ENCODE data around the gene ELL.
A peak's percentile ranks its signal among the peaks of the same experiment; 100 is the strongest.

Gene ELL

DNA sequence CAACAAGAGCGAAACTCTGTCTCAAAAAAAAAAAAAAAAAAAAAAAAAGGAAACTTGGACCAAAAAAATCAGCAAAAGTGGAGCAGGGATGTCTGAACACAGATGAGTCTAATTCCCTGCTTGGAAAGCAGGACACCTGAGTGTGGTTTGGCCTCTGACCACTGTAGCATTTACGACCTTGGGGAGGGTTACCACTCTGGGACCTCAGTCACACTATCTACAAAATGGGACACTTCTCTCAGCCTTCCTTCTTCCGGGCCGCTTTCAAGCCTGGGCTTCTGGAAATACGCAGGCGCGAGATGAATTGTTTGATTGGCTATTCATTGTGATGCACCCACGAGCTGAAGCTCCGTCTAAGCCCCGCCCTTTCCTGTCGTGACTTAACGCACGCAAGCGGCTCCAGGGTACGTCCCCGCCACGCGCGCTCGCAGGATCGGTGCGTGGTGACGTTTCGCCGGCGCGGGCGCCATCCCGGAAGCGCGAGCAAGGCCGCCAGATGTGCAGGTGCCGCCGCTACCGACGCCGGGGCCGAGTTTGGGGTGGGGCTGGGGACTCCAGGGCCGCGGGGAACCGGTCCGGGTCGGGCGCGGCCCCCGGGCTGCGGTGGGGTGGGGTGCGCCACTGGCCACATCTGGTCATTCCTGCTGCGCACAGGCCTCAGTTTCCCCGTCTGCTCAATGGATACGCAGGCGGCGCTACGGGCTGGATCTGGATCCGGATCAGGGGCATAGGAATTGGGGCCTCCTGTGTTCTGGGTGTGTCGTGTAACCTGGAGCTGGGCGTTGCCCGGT, 35.7 kb upstream of the ELL start, which contains the start of gene KXD1:
Gene KXD1 (plus strand): TSS at position 460 of the 791 bp plus-strand sequence. CDS start 4,187 bp downstream, outside the sequence.
- TF ChIP-seq, protein P1, sequence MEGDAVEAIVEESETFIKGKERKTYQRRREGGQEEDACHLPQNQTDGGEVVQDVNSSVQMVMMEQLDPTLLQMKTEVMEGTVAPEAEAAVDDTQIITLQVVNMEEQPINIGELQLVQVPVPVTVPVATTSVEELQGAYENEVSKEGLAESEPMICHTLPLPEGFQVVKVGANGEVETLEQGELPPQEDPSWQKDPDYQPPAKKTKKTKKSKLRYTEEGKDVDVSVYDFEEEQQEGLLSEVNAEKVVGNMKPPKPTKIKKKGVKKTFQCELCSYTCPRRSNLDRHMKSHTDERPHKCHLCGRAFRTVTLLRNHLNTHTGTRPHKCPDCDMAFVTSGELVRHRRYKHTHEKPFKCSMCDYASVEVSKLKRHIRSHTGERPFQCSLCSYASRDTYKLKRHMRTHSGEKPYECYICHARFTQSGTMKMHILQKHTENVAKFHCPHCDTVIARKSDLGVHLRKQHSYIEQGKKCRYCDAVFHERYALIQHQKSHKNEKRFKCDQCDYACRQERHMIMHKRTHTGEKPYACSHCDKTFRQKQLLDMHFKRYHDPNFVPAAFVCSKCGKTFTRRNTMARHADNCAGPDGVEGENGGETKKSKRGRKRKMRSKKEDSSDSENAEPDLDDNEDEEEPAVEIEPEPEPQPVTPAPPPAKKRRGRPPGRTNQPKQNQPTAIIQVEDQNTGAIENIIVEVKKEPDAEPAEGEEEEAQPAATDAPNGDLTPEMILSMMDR (IDR thresholded peaks at IDR 0.05; ENCODE audit: low read depth, low read length, missing control alignments), result no peak
- DNase-seq (ENCODE audit: low read depth), result peak; percentile 100

DNA sequence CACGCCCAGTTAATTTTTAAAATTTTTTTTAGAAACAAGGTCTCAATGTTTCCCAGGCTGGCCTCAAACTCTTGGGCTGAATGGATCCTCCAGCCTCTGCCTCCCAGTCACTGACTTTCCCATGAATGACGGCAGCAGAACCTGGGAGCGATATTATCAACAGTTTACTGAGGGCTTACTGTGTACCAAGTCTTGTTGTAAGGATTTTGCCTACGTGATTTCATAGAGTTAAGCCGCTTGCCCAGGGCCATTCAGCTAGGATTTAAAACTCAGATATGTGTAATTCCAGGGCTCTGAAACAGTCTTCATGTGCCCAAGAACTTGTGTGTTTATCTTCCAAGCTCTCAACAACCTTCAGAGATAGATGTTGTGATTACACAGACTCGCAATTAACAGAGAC, 29.8 kb upstream of the ELL start:
- DNase-seq (ENCODE audit: low read depth), result no peak
- TF ChIP-seq, protein P1 (IDR thresholded peaks at IDR 0.05; ENCODE audit: low read depth, low read length, missing control alignments), result no peak
- H3K4me3 ChIP-seq (ENCODE audit: low read depth, low read length), result no peak overlapping the region

More for the DNA sequence above, 35.7 kb upstream of the ELL start, which contains the start of gene KXD1:
- peak within 1 kb of the TSS; percentile 74 for H3K4me3 ChIP-seq (ENCODE audit: low read depth, low read length)

DNA sequence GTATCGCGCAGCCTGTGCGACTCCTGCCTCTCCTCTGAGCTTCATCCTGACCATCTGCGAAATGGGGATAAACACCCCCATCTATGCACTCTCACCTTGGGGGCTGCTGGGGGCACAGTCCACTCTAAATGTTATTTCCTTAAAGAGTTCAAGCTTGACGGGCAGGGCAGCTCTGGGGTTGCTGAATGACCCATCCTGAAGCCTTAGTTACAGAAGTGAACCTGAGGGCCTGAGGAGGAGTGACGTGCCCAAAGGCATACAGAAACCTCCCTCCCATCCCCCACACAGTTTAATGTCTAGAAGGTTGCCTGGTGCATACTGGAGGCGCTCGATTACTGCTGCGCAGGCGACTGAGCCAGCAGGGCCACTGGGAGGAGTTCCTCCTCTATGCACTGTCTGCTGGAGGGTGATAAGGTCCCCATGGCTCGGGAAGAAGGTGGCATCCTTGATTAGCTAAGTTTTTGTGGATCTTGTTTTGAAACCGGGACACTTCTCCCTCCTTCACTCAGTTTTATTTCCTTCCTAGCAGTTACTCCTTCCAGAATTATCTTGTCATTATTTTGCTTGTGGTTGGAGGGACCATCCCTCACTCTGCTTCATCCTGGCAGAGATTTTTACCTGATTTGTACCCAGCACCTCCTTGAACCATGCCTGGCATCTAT, 22.1 kb upstream of the ELL start:
- peak; percentile 73 for DNase-seq (ENCODE audit: low read depth)

DNA sequence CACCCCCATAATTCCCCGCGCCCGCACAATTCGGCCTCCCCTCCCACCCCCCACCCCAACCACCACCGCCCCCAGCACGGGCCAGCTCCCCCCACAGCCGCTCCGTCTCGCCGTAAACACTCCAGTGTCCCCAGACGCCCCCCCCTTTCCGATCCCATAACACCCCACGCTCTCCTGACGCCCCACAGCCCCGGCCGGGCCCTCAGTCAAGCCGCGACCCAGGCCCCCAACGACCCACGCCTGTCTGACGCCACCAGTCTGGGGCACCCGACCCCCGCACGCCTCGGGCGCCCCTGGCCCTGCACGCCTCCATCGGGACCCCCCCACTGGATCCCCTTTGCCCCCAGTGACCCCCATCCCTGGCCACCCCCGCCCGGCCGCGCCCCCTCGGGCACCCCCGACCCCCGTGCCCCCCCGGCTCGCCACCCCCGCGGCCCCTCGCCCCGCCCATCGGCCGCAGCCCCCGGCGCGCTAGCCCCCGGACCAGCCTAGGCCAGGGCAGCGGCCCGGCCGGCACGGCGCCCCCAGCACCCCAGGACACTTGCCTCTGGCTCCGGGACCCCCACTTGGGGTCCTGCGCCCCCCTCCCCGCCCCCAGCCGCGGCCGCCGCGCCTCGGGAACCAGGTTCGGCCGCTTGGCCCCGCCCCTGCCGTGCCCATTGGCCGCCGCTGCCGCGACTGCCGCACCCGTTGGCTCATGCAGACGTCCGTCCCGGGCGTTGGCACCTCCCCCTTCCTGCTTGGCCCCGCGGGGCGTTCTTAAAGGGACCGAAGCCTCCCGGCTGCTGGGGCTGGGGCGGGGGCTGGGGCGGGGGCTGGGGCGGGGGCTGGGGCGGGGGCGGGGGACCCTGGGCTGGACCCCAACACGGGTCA, 21.3 kb upstream of the ELL start, which contains the start of gene FKBP8:
Gene FKBP8 (minus strand): TSS at position 633 of the 873 bp plus-strand sequence. CDS start 1,603 bp downstream, outside the sequence.
- peak within 1 kb of the TSS; percentile 75 for H3K4me3 ChIP-seq (ENCODE audit: low read depth, low read length)
- TF ChIP-seq, protein P1 (IDR thresholded peaks at IDR 0.05; ENCODE audit: low read depth, low read length, missing control alignments), result no peak
- DNase-seq (ENCODE audit: low read depth), result peak; percentile 59

More for the DNA sequence above, 22.1 kb upstream of the ELL start:
- peak overlapping the region; percentile 64 for H3K4me3 ChIP-seq (ENCODE audit: low read depth, low read length)
- TF ChIP-seq, protein P1 (IDR thresholded peaks at IDR 0.05; ENCODE audit: low read depth, low read length, missing control alignments), result no peak

DNA sequence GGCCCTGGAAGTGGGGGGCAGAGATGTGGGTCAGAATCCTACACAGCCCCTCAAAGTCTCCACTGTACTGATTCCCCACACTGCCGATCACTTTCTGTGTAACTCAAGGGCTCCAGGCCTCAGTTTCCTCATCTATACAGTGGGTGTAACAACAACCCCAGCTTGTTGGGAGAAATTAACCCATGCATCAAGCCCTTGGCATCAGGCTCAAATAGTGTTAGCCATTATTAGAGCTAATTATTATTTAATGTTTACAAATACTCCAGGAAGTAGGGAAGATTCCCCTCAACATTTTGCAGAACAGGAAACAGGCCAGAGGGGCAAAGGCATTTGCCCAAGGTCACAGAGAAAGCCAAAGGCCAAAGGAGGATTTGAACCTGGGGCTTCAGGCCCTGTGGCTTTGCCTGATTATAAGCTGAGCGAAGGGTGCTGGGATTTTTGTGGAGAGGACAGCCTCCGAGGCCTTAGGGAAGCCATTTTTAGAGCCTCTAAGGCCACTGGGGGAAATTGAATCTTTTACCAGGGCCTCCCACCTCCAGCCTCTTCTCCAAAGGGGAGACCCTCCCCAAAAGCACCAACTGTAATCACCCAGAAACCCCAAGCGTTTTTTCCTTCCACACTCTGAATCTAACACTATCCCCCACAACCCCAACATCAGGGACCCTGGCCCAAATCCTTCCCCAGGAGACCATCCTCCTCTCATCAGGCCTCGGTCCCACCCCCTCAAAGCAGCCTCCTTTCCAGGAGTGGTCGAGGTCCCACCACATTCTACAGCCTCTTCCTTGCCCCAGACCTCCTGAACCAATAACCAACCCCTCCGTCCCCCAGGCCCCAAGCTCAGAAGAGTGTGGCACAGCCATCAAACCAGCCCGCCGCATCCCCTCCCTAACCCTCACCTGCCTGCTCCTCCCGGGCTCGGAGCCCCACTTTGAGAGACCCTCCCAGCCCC, 20.4 kb upstream of the ELL start:
- DNase-seq (ENCODE audit: low read depth), result no peak
- H3K4me3 ChIP-seq (ENCODE audit: low read depth, low read length), result peak overlapping the region; percentile 75
- TF ChIP-seq, protein P1 (IDR thresholded peaks at IDR 0.05; ENCODE audit: low read depth, low read length, missing control alignments), result no peak
